ENCODE measurements around the gene OR4X2. TPM values are rescaled to one million over a fixed set of nuclear protein-coding genes. Genes with fewer than 3 reads are reported as not detected.

Gene OR4X2
- not detected for total RNA-seq
- polyA plus RNA-seq (2013, experiment 1 of 2), result not detected
- not detected for polyA plus RNA-seq (2013, experiment 2 of 2)
- 0 to 0.25 (median 0) reads per million in 172 experiments for total RNA-seq

GRCh38 chr11:48244804-48245203, at the start of gene OR4X2:
TSS of gene OR4X2 (plus strand) at chr11:48245104. CDS start at chr11:48245104, 0 bp downstream.
- Mint-ChIP-seq H3K9me3 (peaks cover 8% of the 10 kb centered on the region), H3K4me1 (ENCODE audit: low read depth) (no peaks in the 10 kb centered on the region)
- ATAC-seq (ENCODE audit: poor library complexity), result no peak

GRCh38 chr11:48207881-48208280, 37.0 kb upstream of the OR4X2 start:
- H3K27me3 ChIP-seq (ENCODE audit: control insufficient read depth in 1 of 2, insufficient read depth in 2 of 2, low read length in 2 of 2), result peaks cover 0 to 5% of the 10 kb centered on the region in 2 experiments
- Mint-ChIP-seq H3K4me1 (ENCODE audit: low read depth) (no peaks in the 10 kb centered on the region), H3K27me3 (peaks cover 37% of the 10 kb centered on the region), H3K9me3 (no peaks in the 10 kb centered on the region), H3K36me3 (ENCODE audit: low read depth) (no peaks in the 10 kb centered on the region), H3K4me3 (no peak overlapping the region), H3K27ac (no peak overlapping the region)
- no peaks in the 10 kb centered on the region for H3K36me3 ChIP-seq (ENCODE audit: insufficient read depth, low read length)
- POLR2A ChIA-PET, result no interaction called here
- no peak for ATAC-seq (ENCODE audit: poor library complexity)
- no peak for DNase-seq
- no peak overlapping the region for H3K27ac ChIP-seq (ENCODE audit: low read depth in 1 of 2, low read length in 2 of 2)
- H3K4me1 ChIP-seq (ENCODE audit: insufficient read depth, low read length), result no peaks in the 10 kb centered on the region
- no peak for TF ChIP-seq CTCF (IDR thresholded peaks at IDR 0.05)
- no peaks in the 10 kb centered on the region for H3K9me3 ChIP-seq (ENCODE audit: control insufficient read depth in 1 of 2, insufficient read depth in 1 of 2, low read length in 2 of 2)
- CTCF ChIA-PET, result no interaction called here
- intact Hi-C loops (cut with DNase I, micrococcal nuclease), result no loop called here
- no peak overlapping the region for H3K4me3 ChIP-seq (ENCODE audit: low read length)

More at GRCh38 chr11:48244804-48245203, at the start of gene OR4X2:
- CTCF ChIA-PET, result no interaction called here
- Histone ChIP-seq H3K9me3 (ENCODE audit: control insufficient read depth in 1 of 2, insufficient read depth in 1 of 2, low read length in 2 of 2) (peaks cover 4 to 8% of the 10 kb centered on the region in 2 experiments), H3K27me3 (ENCODE audit: control insufficient read depth in 1 of 2, insufficient read depth in 2 of 2, low read length in 2 of 2) (peaks cover 5 to 15% of the 10 kb centered on the region in 2 experiments), H3K4me1 (ENCODE audit: insufficient read depth, low read length) (no peaks in the 10 kb centered on the region), H3K36me3 (ENCODE audit: insufficient read depth, low read length) (no peaks in the 10 kb centered on the region), H3K27ac (ENCODE audit: low read depth in 1 of 2, low read length in 2 of 2) (no peak within 1 kb of the TSS), H3K4me3 (ENCODE audit: low read length) (no peak within 1 kb of the TSS)
- H3K27me3 Mint-ChIP-seq, result peaks cover 50% of the 10 kb centered on the region
- no peak within 1 kb of the TSS for H3K27ac Mint-ChIP-seq
- no peaks in the 10 kb centered on the region for H3K36me3 Mint-ChIP-seq (ENCODE audit: low read depth)
- POLR2A ChIA-PET, result no interaction called here
- no peak for TF ChIP-seq CTCF (IDR thresholded peaks at IDR 0.05)
- DNase-seq, result no peak
- intact Hi-C loops (cut with DNase I, micrococcal nuclease), result no loop called here
- H3K4me3 Mint-ChIP-seq, result no peak within 1 kb of the TSS

GRCh38 chr11:48210052-48210451, 34.9 kb upstream of the OR4X2 start:
- CTCF ChIA-PET, result no interaction called here
- Mint-ChIP-seq H3K27ac (no peak overlapping the region), H3K36me3 (ENCODE audit: low read depth) (no peaks in the 10 kb centered on the region), H3K4me3 (no peak overlapping the region), H3K4me1 (ENCODE audit: low read depth) (no peaks in the 10 kb centered on the region), H3K9me3 (no peaks in the 10 kb centered on the region), H3K27me3 (peaks cover 29% of the 10 kb centered on the region)
- intact Hi-C loops (cut with DNase I, micrococcal nuclease), result no loop called here
- Histone ChIP-seq H3K9me3 (ENCODE audit: control insufficient read depth in 1 of 2, insufficient read depth in 1 of 2, low read length in 2 of 2) (no peaks in the 10 kb centered on the region), H3K4me3 (ENCODE audit: low read length) (no peak overlapping the region), H3K27me3 (ENCODE audit: control insufficient read depth in 1 of 2, insufficient read depth in 2 of 2, low read length in 2 of 2) (peaks cover 5 to 9% of the 10 kb centered on the region in 2 experiments), H3K27ac (ENCODE audit: low read depth in 1 of 2, low read length in 2 of 2) (no peak overlapping the region), H3K36me3 (ENCODE audit: insufficient read depth, low read length) (no peaks in the 10 kb centered on the region), H3K4me1 (ENCODE audit: insufficient read depth, low read length) (no peaks in the 10 kb centered on the region)
- no peak for ATAC-seq (ENCODE audit: poor library complexity)
- POLR2A ChIA-PET, result interaction anchor here (1.4 kb wide), 1 partner anchor 19 kb away, joined by 4 read pairs; no protein-coding TSS in a partner anchor
- no peak for TF ChIP-seq CTCF (IDR thresholded peaks at IDR 0.05)
- no peak for DNase-seq
